Measurements from ENCODE around the gene CSGALNACT2.

DNA sequence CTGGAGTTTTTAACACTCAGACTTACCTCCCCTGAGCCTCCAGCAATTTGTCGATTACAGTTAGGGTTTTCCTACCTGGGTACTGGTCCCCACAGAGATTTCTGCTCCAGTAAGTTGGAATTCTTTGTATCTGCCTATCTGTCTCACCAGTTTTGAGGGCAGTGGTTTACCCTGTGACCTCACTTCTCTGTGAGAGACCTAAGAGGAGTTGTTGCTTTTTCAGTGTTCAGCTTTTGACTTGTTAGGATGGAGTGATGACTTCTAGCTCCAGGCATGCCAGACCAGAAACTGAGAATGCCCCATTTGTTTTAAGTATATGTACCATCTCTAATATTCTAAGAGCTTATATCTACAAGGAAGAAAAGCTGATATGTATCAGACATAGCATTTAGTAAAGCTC lies 42.9 kb downstream of the CSGALNACT2 start:
- TF ChIP-seq EZH2phosphoT487 (conservative IDR thresholded peaks at IDR 0.05; ENCODE audit: low read length): no peak
- TF ChIP-seq, protein P1, sequence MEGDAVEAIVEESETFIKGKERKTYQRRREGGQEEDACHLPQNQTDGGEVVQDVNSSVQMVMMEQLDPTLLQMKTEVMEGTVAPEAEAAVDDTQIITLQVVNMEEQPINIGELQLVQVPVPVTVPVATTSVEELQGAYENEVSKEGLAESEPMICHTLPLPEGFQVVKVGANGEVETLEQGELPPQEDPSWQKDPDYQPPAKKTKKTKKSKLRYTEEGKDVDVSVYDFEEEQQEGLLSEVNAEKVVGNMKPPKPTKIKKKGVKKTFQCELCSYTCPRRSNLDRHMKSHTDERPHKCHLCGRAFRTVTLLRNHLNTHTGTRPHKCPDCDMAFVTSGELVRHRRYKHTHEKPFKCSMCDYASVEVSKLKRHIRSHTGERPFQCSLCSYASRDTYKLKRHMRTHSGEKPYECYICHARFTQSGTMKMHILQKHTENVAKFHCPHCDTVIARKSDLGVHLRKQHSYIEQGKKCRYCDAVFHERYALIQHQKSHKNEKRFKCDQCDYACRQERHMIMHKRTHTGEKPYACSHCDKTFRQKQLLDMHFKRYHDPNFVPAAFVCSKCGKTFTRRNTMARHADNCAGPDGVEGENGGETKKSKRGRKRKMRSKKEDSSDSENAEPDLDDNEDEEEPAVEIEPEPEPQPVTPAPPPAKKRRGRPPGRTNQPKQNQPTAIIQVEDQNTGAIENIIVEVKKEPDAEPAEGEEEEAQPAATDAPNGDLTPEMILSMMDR (IDR thresholded peaks at IDR 0.05; ENCODE audit: insufficient read depth, low read length, poor library complexity, severe bottlenecking): no peak

All from SU-DHL-6 (cell line).